IPS DF 19.7 (cell line): Measurements from ENCODE around the gene OMD.

ENCODE experiments used
- DNase-seq: peaks from one replicate; pipeline ENCODE4 v3.0.0-alpha.2; 2013; ENCODE audit warnings: low read depth, low spot score

The OMD gene

DNA sequence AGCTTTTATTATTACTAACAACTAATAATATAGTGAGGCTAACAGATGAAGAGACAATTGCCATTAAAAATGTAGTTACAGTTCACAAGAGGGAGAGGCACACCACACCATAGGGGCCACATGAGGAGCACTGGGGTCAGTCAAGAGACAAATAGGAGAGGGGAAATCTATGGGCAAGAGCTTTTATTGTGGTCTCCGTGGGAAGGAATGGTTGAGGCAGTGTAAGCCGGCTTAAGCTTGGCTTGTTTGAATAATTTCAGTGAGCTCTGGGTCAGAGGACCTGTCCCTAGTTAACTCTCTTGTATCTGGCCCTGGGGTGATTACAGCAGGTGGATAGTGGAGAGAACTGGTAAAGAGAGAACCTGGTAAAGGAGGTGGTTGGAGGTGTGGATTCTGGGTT lies 55.2 kb downstream of the OMD start:
- no peak for DNase-seq
